Activated CD4-positive, alpha-beta memory T cell treated with anti-CD3 and anti-CD28 coated beads, Interleukin-2, amount 10 ng/mL, durations not matched to agents 7 days and 5 days (primary cell): ENCODE measurements around the gene ATOSA. TPM values are rescaled to one million over a fixed set of nuclear protein-coding genes. Genes with fewer than 3 reads are reported as not detected.

Experiments used
- CTCF ChIA-PET: fragments of 350-600 bp; sonication (Branson Sonifier 250); formaldehyde crosslinking; loops from one replicate; lab custom pipeline; 2021; ENCODE audit warnings: antibody characterized with exemption, inconsistent platforms; lab: Charles Lee
- POLR2A ChIA-PET: fragments of 350-600 bp; sonication (Branson Sonifier 250); formaldehyde crosslinking; loops from one replicate; lab custom pipeline; 2021; ENCODE audit warnings: antibody characterized with exemption; lab: Charles Lee
- DNase-seq: peaks from one replicate; pipeline ENCODE4 v3.0.0-alpha.2; 2020
- H3K27ac Mint-ChIP-seq: one replicate; pipeline ENCODE4 v1.8.0; 2021; ENCODE audit warnings: mild to moderate bottlenecking, mixed read lengths
- H3K27me3 Mint-ChIP-seq: one replicate; pipeline ENCODE4 v1.8.0; 2021; ENCODE audit warnings: mixed read lengths
- H3K36me3 Mint-ChIP-seq: one replicate; pipeline ENCODE4 v1.8.0; 2021; ENCODE audit warnings: low read depth, mixed read lengths
- H3K4me1 Mint-ChIP-seq: one replicate; pipeline ENCODE4 v1.8.0; 2021; ENCODE audit warnings: mixed read lengths
- H3K4me3 Mint-ChIP-seq: one replicate; pipeline ENCODE4 v1.8.0; 2021; ENCODE audit warnings: mild to moderate bottlenecking, mixed read lengths
- H3K9me3 Mint-ChIP-seq: one replicate; pipeline ENCODE4 v1.8.0; 2021; ENCODE audit warnings: mixed read lengths
- total RNA-seq, 2 experiments: library from RNA; stranded (reverse); gene quantifications; one replicate each; pipeline ENCODE4 v1.2.3, GENCODE V29; 2021

The ATOSA gene
- total RNA-seq, 2 experiments from 2014 or later, result 44.9 to 46.6 TPM

DNA sequence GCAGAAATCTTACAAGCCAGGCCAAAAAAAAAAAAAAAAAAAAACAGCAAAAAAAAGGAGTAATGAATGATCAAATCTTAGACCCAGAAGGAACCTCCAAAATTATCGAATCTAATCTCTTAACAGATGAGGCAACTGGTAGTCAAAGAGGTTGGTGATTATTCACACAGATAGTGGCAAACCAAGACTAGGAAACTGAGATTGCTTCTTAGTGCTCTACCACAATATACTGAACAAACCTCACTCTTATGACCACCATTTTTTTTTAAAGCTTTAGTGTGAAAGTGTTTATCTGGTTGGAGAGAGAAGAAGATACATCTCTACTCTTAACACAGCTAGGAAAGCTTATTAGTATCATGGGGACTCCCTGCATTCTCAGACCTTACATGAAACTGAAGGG lies 17.3 kb downstream of the ATOSA start:
- no peaks in the 10 kb centered on the region for H3K9me3 Mint-ChIP-seq
- no peak for DNase-seq
- POLR2A ChIA-PET, result interaction anchor here (0.9 to 2.1 kb wide), 4 partner anchors 11 to 104 kb away, joined by 3 to 10 read pairs (median 3); no protein-coding TSS in a partner anchor
- H3K4me3 Mint-ChIP-seq, result no peak overlapping the region
- no peaks in the 10 kb centered on the region for H3K27me3 Mint-ChIP-seq
- no peak overlapping the region for H3K27ac Mint-ChIP-seq
- CTCF ChIA-PET, result interaction anchor here (0.7 to 1.0 kb wide), 3 partner anchors 11 to 30 kb away, joined by 3 read pairs; no protein-coding TSS in a partner anchor
- H3K36me3 Mint-ChIP-seq, result peaks cover 76% of the 10 kb centered on the region
- H3K4me1 Mint-ChIP-seq, result peaks cover 38% of the 10 kb centered on the region

DNA sequence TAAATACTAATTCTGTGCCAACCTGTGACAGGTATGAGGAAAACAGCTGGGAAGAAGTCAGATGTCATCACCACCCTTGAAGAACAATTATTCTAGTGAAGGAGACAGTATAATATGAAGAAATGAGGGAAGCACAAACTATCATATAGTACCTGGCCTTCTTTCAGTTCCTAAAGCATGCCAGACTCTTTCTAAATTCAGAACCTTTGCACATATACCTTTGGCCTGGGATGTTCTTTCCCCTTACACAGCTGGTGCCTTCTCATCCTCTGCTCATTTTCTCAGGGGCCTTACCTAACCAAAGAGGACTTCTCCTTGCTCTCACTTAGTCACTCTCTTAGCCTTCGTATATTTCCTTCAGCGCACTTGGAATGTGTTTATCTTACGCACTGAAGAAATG lies 19.0 kb downstream of the ATOSA start:
- no peak overlapping the region for H3K4me3 Mint-ChIP-seq
- no peak overlapping the region for H3K27ac Mint-ChIP-seq
- peaks cover 69% of the 10 kb centered on the region for H3K36me3 Mint-ChIP-seq
- no peaks in the 10 kb centered on the region for H3K9me3 Mint-ChIP-seq
- CTCF ChIA-PET, result no interaction called here
- no peaks in the 10 kb centered on the region for H3K27me3 Mint-ChIP-seq
- H3K4me1 Mint-ChIP-seq, result peaks cover 36% of the 10 kb centered on the region
- no peak for DNase-seq
- POLR2A ChIA-PET, result interaction anchor here (1.7 to 1.9 kb wide), 2 partner anchors 17 to 19 kb away, joined by 3 to 6 read pairs; partner anchors contain the start of gene ATOSA

DNA sequence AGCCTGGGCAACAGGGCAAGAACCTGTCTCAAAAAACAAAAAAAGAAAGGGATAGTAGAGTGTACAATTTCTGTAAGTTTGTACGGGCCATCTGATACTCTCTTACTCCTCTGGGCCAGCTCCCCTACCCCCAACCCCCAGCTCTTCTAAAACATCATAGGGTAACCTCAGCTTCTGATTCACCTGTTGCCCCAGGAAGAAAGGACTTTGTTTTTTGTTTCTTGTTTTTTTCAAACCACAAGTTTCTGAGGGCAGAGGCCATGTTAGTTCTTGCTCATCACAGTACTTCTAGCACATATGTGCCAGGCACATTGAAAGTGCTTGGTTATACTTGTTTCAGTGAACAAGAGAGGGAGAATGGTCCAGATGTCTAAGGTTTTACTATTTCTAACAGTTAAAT lies 20.2 kb downstream of the ATOSA start:
- Mint-ChIP-seq H3K36me3 (peaks cover 65% of the 10 kb centered on the region), H3K27me3 (no peaks in the 10 kb centered on the region), H3K27ac (peak overlapping the region; percentile 60), H3K4me1 (peaks cover 36% of the 10 kb centered on the region), H3K9me3 (no peaks in the 10 kb centered on the region), H3K4me3 (no peak overlapping the region)
- ChIA-PET POLR2A (interaction anchor here (1.7 to 2.8 kb wide), 3 partner anchors 9 to 20 kb away, joined by 5 to 10 read pairs (median 6); partner anchors contain the start of gene ATOSA), CTCF (interaction anchor here (1.3 to 1.5 kb wide), 2 partner anchors 20 to 397 kb away, joined by 3 to 4 read pairs; partner anchors contain the start of gene ATOSA)
- peak; percentile 20 for DNase-seq

DNA sequence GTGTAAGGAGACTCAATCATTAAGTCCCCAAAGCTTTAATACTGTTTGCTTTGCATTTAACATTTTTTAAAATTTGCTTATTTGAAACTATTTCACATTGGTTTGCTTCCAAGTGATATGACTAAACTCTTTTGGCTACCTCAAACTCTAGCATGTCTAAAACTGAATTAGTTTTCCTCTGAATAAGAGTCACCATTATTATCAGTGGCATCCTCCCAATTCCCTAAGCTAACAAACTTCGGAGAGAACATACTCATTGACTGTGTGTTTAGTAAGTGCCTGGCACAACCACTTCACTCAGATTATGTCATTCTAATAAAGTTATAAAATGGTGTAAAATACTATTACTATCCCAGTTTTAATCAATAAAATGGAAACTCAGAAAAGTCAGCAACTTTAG lies 21.9 kb downstream of the ATOSA start:
- Mint-ChIP-seq H3K4me3 (no peak overlapping the region), H3K27me3 (no peaks in the 10 kb centered on the region), H3K9me3 (no peaks in the 10 kb centered on the region), H3K4me1 (peaks cover 32% of the 10 kb centered on the region), H3K36me3 (peaks cover 60% of the 10 kb centered on the region), H3K27ac (no peak overlapping the region)
- CTCF ChIA-PET, result interaction anchor here (1.7 kb wide), 1 partner anchor 401 kb away, joined by 3 read pairs; no protein-coding TSS in a partner anchor
- POLR2A ChIA-PET, result interaction anchor here (1.3 to 2.8 kb wide), 3 partner anchors 9 to 25 kb away, joined by 3 to 10 read pairs (median 4); no protein-coding TSS in a partner anchor
- no peak for DNase-seq

DNA sequence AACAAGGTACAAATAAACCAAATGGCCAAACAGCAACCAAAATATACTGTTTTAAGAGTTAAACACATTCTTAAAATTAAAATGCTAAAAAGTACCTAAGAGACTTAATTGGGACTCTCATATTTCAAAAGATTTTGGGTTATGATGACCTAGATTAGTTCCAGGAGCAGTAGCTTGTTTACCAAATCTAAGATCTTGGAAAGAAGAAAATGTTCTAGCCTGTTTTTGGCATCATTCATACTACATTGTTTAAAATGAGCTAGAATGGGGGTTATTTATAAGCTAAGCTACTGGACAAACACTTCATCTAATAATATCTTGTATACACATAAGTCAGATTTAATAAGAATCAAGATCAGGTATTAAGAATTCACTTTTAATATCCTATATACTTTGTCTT lies 22.8 kb downstream of the ATOSA start:
- H3K27ac Mint-ChIP-seq, result no peak overlapping the region

DNA sequence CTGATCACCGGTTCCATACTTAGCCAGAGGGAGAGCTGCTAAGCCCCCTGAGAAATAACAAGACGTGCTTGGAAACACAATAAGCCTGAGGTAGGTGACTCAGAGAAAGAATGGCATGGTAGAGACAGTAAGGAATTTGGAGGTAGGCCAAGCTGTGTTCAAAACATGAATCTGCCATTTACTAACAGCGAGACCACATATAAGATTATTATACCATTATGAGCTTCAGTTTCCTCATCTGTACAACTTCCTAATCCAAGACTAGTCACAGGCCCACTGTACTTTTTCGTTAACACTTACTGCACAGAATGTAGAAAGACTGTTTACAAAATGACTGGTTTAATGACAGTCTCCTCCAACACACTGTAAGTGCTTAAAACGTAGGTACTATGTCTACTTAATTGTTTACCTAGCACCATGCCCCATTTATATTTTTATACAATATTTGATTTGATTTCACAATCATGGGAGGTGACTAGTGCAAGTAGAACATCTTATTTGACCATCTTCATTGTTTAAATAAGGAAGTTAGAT lies 25.7 kb downstream of the ATOSA start:
- H3K27ac Mint-ChIP-seq, result no peak overlapping the region
- no peak for DNase-seq
- no peak overlapping the region for H3K4me3 Mint-ChIP-seq
- H3K9me3 Mint-ChIP-seq, result no peaks in the 10 kb centered on the region
- peaks cover 36% of the 10 kb centered on the region for H3K36me3 Mint-ChIP-seq
- CTCF ChIA-PET, result no interaction called here
- H3K4me1 Mint-ChIP-seq, result peaks cover 13% of the 10 kb centered on the region
- POLR2A ChIA-PET, result no interaction called here
- no peaks in the 10 kb centered on the region for H3K27me3 Mint-ChIP-seq

More for the DNA sequence above, 22.8 kb downstream of the ATOSA start:
- DNase-seq, result no peak
- POLR2A ChIA-PET, result interaction anchor here (1.1 kb wide), 1 partner anchor 23 kb away, joined by 3 read pairs; the partner anchor contains the start of gene ATOSA
- Mint-ChIP-seq H3K9me3 (no peaks in the 10 kb centered on the region), H3K27me3 (no peaks in the 10 kb centered on the region), H3K4me3 (no peak overlapping the region), H3K4me1 (peaks cover 30% of the 10 kb centered on the region), H3K36me3 (peaks cover 53% of the 10 kb centered on the region)
- CTCF ChIA-PET, result interaction anchor here (1.7 kb wide), 1 partner anchor 400 kb away, joined by 3 read pairs; no protein-coding TSS in a partner anchor

DNA sequence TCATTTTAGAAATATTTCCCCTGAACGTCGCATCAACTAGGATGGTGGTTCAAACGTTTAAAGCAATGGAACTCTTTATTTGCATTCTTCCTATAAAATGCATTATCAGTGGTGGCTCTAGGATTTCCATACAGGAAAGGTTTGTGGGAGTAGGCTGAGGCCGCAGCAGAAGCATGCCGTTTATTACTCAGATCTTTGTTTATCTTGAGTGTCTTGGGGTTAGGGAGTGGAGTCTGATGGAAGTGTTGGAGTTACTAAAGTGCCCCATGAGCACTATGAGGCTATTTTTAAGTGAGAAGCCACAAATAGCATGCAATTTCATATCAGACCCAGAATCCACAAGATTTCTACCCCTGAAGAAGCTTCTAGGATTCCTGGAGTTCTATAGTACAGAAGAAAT lies 26.2 kb downstream of the ATOSA start:
- DNase-seq, result no peak
- Mint-ChIP-seq H3K9me3 (no peaks in the 10 kb centered on the region), H3K27me3 (no peaks in the 10 kb centered on the region), H3K4me1 (peaks cover 8% of the 10 kb centered on the region), H3K36me3 (peaks cover 31% of the 10 kb centered on the region), H3K4me3 (no peak overlapping the region), H3K27ac (no peak overlapping the region)
- ChIA-PET CTCF (no interaction called here), POLR2A (interaction anchor here (1.4 kb wide), 1 partner anchor 15 kb away, joined by 4 read pairs; no protein-coding TSS in a partner anchor)

DNA sequence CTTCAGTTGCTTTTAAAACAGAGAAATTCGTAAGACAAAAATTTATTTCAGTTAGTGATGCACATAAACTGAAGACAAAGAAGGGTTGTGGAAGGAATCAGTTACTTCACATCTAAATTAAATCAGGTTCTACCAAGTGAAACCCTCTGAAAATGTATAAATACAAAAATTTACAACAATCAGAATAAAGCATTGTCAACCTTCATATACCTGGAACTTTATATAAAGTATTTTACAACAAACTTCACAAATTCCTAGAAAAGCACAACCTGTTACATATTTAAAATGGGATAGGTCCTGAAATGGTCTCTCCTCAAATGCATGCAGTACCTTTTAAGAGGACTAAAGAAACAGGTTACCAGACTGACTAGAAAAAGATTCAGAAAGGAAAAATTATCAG lies 26.9 kb downstream of the ATOSA start:
- ChIA-PET CTCF (interaction anchor here (1.0 kb wide), 1 partner anchor 12 kb away, joined by 4 read pairs; no protein-coding TSS in a partner anchor), POLR2A (interaction anchor here (1.0 to 1.4 kb wide), 4 partner anchors 15 to 395 kb away, joined by 3 to 5 read pairs (median 4); no protein-coding TSS in a partner anchor)
- DNase-seq, result no peak
- no peaks in the 10 kb centered on the region for H3K27me3 Mint-ChIP-seq
- H3K4me1 Mint-ChIP-seq, result peaks cover 8% of the 10 kb centered on the region
- H3K36me3 Mint-ChIP-seq, result peaks cover 32% of the 10 kb centered on the region
- no peaks in the 10 kb centered on the region for H3K9me3 Mint-ChIP-seq
- no peak overlapping the region for H3K27ac Mint-ChIP-seq
- no peak overlapping the region for H3K4me3 Mint-ChIP-seq

DNA sequence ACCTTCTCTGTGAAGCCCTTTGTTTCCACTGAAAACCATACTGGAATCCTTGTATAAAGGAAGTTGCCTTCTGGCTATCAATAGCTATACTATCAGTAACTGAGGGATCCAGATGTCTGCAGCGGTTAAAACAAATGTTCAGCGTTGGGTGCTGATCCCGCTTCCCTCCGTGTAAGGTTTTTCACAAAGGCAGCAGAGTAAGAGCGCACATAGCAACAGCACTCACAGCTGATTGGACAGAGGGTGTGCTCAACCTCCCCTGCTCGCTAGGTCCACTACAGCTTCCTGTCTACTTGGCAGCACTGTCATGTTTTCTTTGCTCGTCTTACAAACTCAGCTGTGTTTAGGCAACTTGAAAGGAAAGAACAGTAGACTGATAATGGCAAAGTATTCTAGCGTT lies 27.3 kb downstream of the ATOSA start:
- H3K4me1 Mint-ChIP-seq, result peaks cover 8% of the 10 kb centered on the region
- ChIA-PET CTCF (interaction anchor here (1.0 kb wide), 1 partner anchor 12 kb away, joined by 4 read pairs; no protein-coding TSS in a partner anchor), POLR2A (interaction anchor here (1.0 to 1.4 kb wide), 4 partner anchors 14 to 395 kb away, joined by 3 to 5 read pairs (median 4); no protein-coding TSS in a partner anchor)
- peaks cover 32% of the 10 kb centered on the region for H3K36me3 Mint-ChIP-seq
- DNase-seq, result peak; percentile 43
- peak overlapping the region; percentile 35 for H3K4me3 Mint-ChIP-seq
- H3K9me3 Mint-ChIP-seq, result no peaks in the 10 kb centered on the region
- H3K27ac Mint-ChIP-seq, result no peak overlapping the region
- no peaks in the 10 kb centered on the region for H3K27me3 Mint-ChIP-seq

DNA sequence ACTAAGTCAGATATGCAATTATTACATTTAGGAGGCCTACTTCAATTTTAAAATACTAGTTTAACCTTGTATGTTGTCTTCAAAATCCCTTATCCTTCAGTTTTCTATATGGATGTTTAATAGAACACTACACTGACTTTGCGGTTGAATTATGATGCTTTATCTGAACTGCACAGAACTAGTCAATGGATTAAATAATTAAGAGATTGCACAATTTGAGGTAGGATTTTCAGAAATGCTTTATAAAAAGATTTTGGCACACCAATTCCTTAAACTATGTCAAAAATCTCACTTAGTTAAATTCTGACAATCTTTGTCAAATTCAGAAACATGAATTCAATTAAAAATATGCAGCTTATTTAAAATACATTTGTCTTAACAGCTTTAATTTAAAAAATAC lies 28.1 kb downstream of the ATOSA start:
- CTCF ChIA-PET, result interaction anchor here (1.0 kb wide), 1 partner anchor 13 kb away, joined by 4 read pairs; no protein-coding TSS in a partner anchor
- H3K27ac Mint-ChIP-seq, result no peak overlapping the region

DNA sequence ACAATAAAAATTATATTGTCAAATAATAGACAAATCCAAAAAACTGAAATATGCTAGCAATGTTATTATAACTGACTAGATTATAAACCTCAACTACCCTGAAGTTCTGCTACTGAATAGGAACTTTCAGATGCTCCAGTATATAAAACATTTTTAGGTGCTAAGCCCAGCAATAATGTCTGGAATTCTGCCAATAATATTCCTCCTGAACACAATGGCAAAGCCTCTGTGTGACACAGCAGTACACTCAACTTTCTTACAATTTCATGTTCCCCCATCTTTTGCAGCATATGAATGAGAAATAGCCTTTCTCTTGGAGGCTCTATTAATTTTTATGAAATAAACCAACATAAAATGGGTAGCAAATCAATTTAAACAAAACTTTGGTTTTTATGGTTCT lies 29.5 kb downstream of the ATOSA start:
- no peaks in the 10 kb centered on the region for H3K9me3 Mint-ChIP-seq
- CTCF ChIA-PET, result no interaction called here
- POLR2A ChIA-PET, result interaction anchor here (1.2 to 1.4 kb wide), 2 partner anchors 9 to 28 kb away, joined by 3 to 5 read pairs; no protein-coding TSS in a partner anchor

More for the DNA sequence above, 28.1 kb downstream of the ATOSA start:
- POLR2A ChIA-PET, result interaction anchor here (1.0 to 1.3 kb wide), 3 partner anchors 22 to 92 kb away, joined by 3 to 5 read pairs (median 3); no protein-coding TSS in a partner anchor
- DNase-seq, result no peak
- H3K27me3 Mint-ChIP-seq, result no peaks in the 10 kb centered on the region
- peaks cover 33% of the 10 kb centered on the region for H3K36me3 Mint-ChIP-seq
- H3K9me3 Mint-ChIP-seq, result no peaks in the 10 kb centered on the region
- H3K4me3 Mint-ChIP-seq, result no peak overlapping the region
- peaks cover 8% of the 10 kb centered on the region for H3K4me1 Mint-ChIP-seq

DNA sequence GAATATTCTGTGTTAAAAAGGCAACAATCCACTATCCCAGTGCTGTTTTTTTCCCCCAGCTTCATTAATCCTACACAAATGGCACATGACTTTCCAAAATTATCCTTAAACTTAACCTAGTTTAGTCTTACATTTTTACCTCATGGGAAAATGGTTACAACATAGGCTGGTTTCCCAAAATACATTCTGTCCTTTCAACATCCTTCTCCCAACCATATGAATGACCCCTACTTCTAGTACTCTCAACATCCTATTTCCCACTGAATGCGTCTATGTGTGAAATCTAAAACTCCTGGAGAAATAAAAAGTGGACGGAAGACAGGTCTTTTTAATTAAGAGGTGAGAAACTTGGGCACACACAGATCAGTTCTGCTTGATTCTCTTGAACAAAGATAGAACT lies 33.3 kb downstream of the ATOSA start:
- H3K4me1 Mint-ChIP-seq, result peaks cover 13% of the 10 kb centered on the region
- ChIA-PET CTCF (no interaction called here), POLR2A (no interaction called here)
- DNase-seq, result no peak
- H3K27ac Mint-ChIP-seq, result no peak overlapping the region
- peaks cover 17% of the 10 kb centered on the region for H3K36me3 Mint-ChIP-seq
- H3K27me3 Mint-ChIP-seq, result no peaks in the 10 kb centered on the region
- H3K4me3 Mint-ChIP-seq, result no peak overlapping the region
- no peaks in the 10 kb centered on the region for H3K9me3 Mint-ChIP-seq

More for the DNA sequence above, 29.5 kb downstream of the ATOSA start:
- H3K4me3 Mint-ChIP-seq, result no peak overlapping the region
- DNase-seq, result no peak
- H3K27ac Mint-ChIP-seq, result no peak overlapping the region
- peaks cover 29% of the 10 kb centered on the region for H3K36me3 Mint-ChIP-seq
- H3K27me3 Mint-ChIP-seq, result no peaks in the 10 kb centered on the region
- peaks cover 8% of the 10 kb centered on the region for H3K4me1 Mint-ChIP-seq
